A549 (cell line): ENCODE results near the gene CCDC83.

Source experiments
- EP300 ChIP-seq, 2 experiments: fragments of >200 bp; sonication (Bioruptor Twin); formaldehyde crosslinking; IDR thresholded peaks; 2 replicates in 1 of 2; 3 replicates in 1 of 2; pipeline ENCODE4 v1.6.1; 2016 to 2017
- MAFK ChIP-seq: fragments of 450-650 bp; IDR thresholded peaks from 2 replicates; pipeline ENCODE4 v1.6.1; 2014; ENCODE audit not compliant: partially characterized antibody
- POLR2AphosphoS2 ChIP-seq: conservative IDR thresholded peaks from 2 replicates; pipeline ENCODE4 v1.6.1; 2012; ENCODE audit warnings: low read length, improper control_type of control experiment, inconsistent platforms
- RCOR1 ChIP-seq: fragments of 150-350 bp; IDR thresholded peaks from 2 replicates; pipeline ENCODE4 v1.6.1; 2014; ENCODE audit warnings: antibody characterized with exemption, low read length, low read depth
- TF ChIP-seq, protein P1 (sequence below): fragments of >200 bp; sonication (Bioruptor Twin); formaldehyde crosslinking; IDR thresholded peaks from 3 replicates; pipeline ENCODE4 v1.5.1; 2016

DNA sequence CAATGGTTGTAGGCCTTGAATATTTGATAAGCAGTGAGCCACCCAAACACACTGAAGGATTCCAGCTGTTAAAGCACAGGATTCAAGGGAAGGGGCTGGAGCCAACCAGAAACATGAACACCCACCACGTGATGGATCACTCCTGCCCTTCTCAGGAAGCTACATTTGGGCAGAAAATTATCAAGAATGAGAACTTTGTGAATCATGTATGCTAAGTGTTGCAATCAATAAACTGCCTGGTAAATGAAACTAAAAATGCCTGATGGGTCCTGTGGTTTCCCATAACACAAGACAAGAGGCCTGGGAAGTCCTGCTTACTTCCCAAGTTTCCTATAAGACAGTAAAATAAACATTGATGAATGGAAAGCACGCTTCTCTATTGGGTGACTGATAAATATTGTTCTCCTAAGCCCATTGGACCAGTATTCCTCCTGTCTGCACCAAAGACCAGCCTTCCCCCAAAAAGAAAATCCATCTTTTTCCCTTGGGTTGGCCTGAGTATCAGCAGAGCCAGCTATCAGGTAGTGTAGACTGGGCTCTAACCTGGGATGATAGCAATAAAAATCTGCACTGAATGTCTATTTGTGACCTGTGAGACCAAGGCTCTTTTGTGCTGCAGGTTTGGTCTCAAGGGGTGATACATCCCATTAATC is 98.4 kb downstream of the CCDC83 start:
- TF ChIP-seq, protein P1, sequence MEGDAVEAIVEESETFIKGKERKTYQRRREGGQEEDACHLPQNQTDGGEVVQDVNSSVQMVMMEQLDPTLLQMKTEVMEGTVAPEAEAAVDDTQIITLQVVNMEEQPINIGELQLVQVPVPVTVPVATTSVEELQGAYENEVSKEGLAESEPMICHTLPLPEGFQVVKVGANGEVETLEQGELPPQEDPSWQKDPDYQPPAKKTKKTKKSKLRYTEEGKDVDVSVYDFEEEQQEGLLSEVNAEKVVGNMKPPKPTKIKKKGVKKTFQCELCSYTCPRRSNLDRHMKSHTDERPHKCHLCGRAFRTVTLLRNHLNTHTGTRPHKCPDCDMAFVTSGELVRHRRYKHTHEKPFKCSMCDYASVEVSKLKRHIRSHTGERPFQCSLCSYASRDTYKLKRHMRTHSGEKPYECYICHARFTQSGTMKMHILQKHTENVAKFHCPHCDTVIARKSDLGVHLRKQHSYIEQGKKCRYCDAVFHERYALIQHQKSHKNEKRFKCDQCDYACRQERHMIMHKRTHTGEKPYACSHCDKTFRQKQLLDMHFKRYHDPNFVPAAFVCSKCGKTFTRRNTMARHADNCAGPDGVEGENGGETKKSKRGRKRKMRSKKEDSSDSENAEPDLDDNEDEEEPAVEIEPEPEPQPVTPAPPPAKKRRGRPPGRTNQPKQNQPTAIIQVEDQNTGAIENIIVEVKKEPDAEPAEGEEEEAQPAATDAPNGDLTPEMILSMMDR, result no peak
- TF ChIP-seq POLR2AphosphoS2, result no peak
- TF ChIP-seq RCOR1, result no peak
- no peak for TF ChIP-seq MAFK
- TF ChIP-seq EP300 (IDR thresholded peaks at IDR 0.05), result no peak
